Right atrium auricular region (tissue), 2 donors: Measurements from ENCODE around the gene TBX10. TPM values are rescaled to one million over a fixed set of nuclear protein-coding genes. Genes with fewer than 3 reads are reported as not detected.
"Not testable (repeated sequence)": the region's sequence is repeated elsewhere in the genome, so short reads cannot be mapped to it uniquely, and the experiment has no call there.

Source experiments
- DNase-seq: peaks from one replicate; pipeline ENCODE4 v3.0.0-alpha.2; 2019; ENCODE audit warnings: low spot score
- H3K27ac ChIP-seq, 2 donors: fragments of 200-600 bp; sonication (generic); 1 replicate in 1 of 2; 2 replicates in 1 of 2; pipeline ENCODE4 v1.5.1; 2016 to 2019
- H3K27me3 ChIP-seq, 2 donors: fragments of 200-600 bp; sonication (generic); one replicate each; pipeline versions ENCODE4 v1.5.1 to v1.6.0; 2017 to 2019
- H3K36me3 ChIP-seq: fragments of 200-600 bp; sonication (generic); one replicate; pipeline ENCODE4 v1.5.1; 2016
- H3K4me1 ChIP-seq, 2 donors: fragments of 200-600 bp; sonication (generic); one replicate each; pipeline versions ENCODE4 v1.5.1 to v1.6.0; 2017 to 2019
- H3K4me3 ChIP-seq, 2 donors: fragments of 200-600 bp; sonication (generic); 1 replicate in 1 of 2; 2 replicates in 1 of 2; pipeline ENCODE4 v1.5.1; 2017 to 2019; ENCODE audit warnings: mild to moderate bottlenecking in 1 of 2, moderate library complexity in 1 of 2
- H3K9me3 ChIP-seq, 2 donors: fragments of 200-600 bp; sonication (generic); one replicate each; pipeline ENCODE4 v1.5.1; 2019
- total RNA-seq, 2 donors: library from RNA; depleted of rRNA; stranded (reverse); fragments of >200 nt; gene quantifications; one replicate each; pipeline ENCODE4 v1.1.0, GENCODE V29; 2016
- TF ChIP-seq, protein P1 (sequence below), 2 donors: fragments of 200-600 bp; sonication (generic); IDR thresholded peaks; one replicate each; pipeline ENCODE4 v1.5.1; 2019; ENCODE audit warnings: antibody characterized with exemption in 2 of 2

TBX10 gene
- total RNA-seq, 2 donors from 2014 or later = not detected

DNA sequence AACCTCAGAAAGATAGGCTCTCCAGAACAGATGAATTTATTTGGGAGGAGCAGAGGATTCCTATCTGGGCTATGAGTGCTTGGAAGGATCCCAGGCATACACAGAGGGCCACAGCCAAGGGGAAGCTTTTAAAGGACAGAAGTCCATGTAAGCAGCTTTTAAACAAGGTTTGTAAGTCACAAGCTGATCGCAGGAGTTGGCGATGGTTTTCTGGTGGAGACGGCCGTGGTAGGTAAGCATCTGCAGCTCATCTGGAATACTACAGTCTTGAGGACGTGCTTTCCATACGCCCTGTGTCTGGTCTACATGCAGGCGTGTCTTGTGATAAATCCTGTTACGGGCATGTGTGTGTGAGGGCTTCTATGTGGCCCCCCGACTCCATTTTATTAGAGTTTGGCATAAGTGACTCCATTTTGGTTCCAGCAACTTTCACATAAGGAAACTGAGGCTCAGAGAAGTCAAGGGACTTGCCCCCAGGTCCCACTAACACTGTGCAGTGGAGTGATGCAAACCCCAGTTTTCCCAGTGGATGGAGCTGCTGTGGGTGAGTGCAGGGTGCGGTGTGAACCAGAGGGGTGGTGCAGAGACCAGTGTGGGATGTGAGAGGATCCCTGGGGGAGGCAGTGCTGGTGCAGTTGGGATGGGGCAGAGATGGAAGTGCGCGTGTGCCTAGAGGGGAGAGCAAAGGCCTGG lies 22.7 kb upstream of the TBX10 start:
- Histone ChIP-seq H3K9me3 (no peaks in the 10 kb centered on the region), H3K27ac (no peak overlapping the region), H3K36me3 (no peaks in the 10 kb centered on the region), H3K27me3 (no peaks in the 10 kb centered on the region), H3K4me3 (no peak overlapping the region), H3K4me1 (no peaks in the 10 kb centered on the region)
- no peak for DNase-seq
- TF ChIP-seq, protein P1, sequence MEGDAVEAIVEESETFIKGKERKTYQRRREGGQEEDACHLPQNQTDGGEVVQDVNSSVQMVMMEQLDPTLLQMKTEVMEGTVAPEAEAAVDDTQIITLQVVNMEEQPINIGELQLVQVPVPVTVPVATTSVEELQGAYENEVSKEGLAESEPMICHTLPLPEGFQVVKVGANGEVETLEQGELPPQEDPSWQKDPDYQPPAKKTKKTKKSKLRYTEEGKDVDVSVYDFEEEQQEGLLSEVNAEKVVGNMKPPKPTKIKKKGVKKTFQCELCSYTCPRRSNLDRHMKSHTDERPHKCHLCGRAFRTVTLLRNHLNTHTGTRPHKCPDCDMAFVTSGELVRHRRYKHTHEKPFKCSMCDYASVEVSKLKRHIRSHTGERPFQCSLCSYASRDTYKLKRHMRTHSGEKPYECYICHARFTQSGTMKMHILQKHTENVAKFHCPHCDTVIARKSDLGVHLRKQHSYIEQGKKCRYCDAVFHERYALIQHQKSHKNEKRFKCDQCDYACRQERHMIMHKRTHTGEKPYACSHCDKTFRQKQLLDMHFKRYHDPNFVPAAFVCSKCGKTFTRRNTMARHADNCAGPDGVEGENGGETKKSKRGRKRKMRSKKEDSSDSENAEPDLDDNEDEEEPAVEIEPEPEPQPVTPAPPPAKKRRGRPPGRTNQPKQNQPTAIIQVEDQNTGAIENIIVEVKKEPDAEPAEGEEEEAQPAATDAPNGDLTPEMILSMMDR (IDR thresholded peaks at IDR 0.05) = no peak

DNA sequence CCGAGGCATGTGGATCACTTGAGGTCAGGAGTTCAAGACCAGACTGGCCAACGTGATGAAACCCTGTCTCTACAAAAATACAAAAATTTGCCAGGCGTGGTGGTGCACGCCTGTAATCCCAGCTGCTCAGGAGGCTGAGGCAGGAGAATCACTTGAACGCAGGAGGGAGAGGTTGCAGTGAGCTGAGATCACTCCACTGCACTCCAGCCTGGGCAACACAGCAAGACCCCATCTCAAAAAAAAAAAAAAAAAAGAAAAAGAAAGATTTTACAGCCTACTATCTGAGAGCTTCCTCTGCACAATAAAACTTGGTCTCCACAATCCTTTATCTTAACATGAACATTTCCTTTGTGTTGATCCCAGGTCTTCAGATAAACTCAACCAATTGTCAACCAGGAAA lies 21.2 kb upstream of the TBX10 start:
- not testable (repeated sequence) for H3K27ac ChIP-seq, H3K9me3 ChIP-seq, H3K4me3 ChIP-seq, H3K27me3 ChIP-seq, H3K36me3 ChIP-seq, H3K4me1 ChIP-seq, DNase-seq

DNA sequence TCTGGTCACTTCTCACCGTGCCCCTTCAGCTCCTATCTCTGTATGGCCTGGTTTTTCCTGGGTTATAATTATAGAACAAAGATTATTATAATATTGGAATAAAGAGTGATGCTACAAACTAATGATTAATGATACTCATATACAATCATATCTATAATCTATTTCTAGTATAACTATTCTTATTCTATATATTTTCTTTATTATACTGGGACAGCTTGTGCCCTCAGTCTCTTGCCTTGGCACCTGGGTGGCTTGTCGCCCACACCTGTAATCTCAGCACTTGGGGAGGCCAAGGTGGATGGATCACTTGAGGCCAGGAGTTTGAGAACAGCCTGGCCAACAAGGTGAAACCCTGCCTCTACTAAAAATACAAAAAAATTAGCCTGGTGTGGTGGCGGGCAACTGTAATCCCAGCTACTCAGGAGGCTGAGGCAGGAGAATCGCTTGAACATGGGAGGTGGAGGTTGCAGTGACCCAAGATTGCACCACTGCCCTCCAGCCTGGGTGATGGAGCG lies 20.1 kb upstream of the TBX10 start:
- H3K9me3 ChIP-seq, H3K27me3 ChIP-seq, H3K4me3 ChIP-seq, DNase-seq, H3K27ac ChIP-seq, H3K4me1 ChIP-seq, H3K36me3 ChIP-seq: not testable (repeated sequence)
- TF ChIP-seq, protein P1 (IDR thresholded peaks at IDR 0.05) = peak in 1 of 2 donors; percentile 38

DNA sequence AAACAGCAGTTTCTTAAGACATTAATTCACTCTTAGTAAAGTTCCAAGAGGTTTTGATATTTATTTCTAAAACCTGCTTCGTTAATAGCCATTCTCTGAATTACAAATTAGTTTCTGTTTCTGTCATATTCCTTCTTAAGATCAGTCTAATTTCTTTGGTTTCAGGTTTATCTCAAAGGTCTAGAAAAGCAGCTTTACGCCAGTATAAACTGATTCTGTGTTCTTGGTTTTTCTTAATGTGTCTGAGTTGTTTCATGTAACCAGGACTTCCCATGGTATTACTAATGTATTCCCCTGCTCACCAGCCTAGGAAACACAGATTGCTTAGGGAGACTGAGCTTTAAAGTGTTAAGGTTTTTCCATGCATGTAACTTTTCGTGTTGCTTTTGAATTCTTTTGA lies 17.7 kb upstream of the TBX10 start:
- Histone ChIP-seq H3K36me3 (no peaks in the 10 kb centered on the region), H3K27ac (no peak overlapping the region), H3K4me3 (no peak overlapping the region), H3K4me1 (no peaks in the 10 kb centered on the region), H3K9me3 (no peaks in the 10 kb centered on the region), H3K27me3 (no peaks in the 10 kb centered on the region)
- DNase-seq = no peak
- TF ChIP-seq, protein P1 (IDR thresholded peaks at IDR 0.05) = no peak

DNA sequence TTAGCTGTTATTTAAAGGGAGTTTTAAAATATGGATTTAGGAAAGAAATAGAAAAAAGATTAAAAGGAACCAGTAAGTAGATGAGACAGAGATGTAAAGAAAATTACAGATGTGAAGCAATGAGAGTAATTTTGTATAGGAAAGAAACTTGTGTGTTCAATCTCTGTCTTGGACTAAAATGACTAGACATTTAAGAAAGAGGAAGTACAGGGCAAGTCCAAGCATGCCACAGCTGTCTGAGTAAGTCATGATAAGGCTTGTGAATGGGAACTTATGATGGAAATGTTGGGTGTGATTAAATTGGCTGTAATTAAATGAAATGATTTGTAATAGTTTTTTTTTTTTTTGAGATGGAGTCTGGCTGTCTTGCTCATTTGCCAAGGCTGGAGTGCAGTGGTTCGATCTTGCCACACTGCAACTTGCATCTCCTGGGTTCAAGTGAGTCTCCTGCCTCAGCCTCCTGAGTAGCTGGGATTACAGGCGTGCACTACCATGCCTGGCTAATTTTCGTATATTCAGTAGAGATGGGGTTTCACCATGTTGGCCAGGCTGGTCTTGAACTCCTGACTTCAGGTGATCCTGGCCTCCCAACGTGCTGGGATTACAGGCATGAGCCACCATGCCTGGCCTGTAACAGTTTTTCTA lies 16.8 kb upstream of the TBX10 start:
- Histone ChIP-seq H3K4me1 (no peaks in the 10 kb centered on the region), H3K4me3 (no peak overlapping the region), H3K9me3 (no peaks in the 10 kb centered on the region), H3K27ac (no peak overlapping the region), H3K36me3 (no peaks in the 10 kb centered on the region), H3K27me3 (no peaks in the 10 kb centered on the region)
- DNase-seq = no peak
- TF ChIP-seq, protein P1 (IDR thresholded peaks at IDR 0.05) = no peak

DNA sequence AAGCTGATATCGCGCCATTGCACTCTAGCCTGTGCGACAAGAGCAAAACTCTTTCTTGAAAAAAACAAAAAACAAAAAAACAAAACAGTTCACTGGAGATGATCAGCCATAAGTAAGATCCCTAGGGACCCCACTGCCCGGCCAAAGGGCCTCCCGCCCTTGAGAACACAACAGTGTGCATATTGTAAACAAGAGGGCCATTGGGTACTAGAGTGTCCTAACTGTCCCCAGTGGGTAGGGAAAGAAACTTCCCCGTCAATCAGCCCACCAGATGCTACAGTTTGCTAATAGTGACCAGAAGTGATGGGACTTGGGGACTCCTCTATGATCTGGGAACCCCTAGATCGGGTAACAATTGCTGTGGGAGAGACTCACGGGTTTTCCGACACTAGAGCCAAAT lies 14.7 kb upstream of the TBX10 start:
- no peak for DNase-seq
- H3K4me1 ChIP-seq = no peaks in the 10 kb centered on the region

More for the DNA sequence above, 14.7 kb upstream of the TBX10 start:
- Histone ChIP-seq H3K27me3 (no peaks in the 10 kb centered on the region), H3K27ac (no peak overlapping the region), H3K9me3 (no peaks in the 10 kb centered on the region), H3K36me3 (no peaks in the 10 kb centered on the region), H3K4me3 (no peak overlapping the region)
- TF ChIP-seq, protein P1 (IDR thresholded peaks at IDR 0.05) = no peak
